ENCODE measurements around the gene TTC16. TPM values are rescaled to one million over a fixed set of nuclear protein-coding genes. Genes with fewer than 3 reads are reported as not detected.

TTC16 gene
- polyA plus RNA-seq, 5 donors, result 0.50 to 1.4 (median 0.82) TPM

Other genes with a start within 250 kb of the TTC16 start
- 10 to 100 TPM; 41.0 to 50.4 (median 46.0) TPM for gene STXBP1, start 103.8 kb upstream of the TTC16 start, polyA plus RNA-seq (ENCODE audit: insufficient read depth in 1 of 5, insufficient read length in 5 of 5, low replicate concordance in 1 of 5)
- 10 to 100 TPM in 2 of 5 donors, 1 to 10 TPM in 3; 2.6 to 13.3 (median 9.7) TPM for gene CFAP157, start 9.1 kb upstream of the TTC16 start, polyA plus RNA-seq (ENCODE audit: insufficient read depth in 1 of 5, insufficient read length in 5 of 5, low replicate concordance in 1 of 5)
- gene PTRH1, start 416 bp upstream of the TTC16 start, polyA plus RNA-seq (ENCODE audit: insufficient read depth in 1 of 5, insufficient read length in 5 of 5, low replicate concordance in 1 of 5), result 10 to 100 TPM in 1 of 5 donors, 1 to 10 TPM in 4; 4.0 to 11.5 (median 5.6) TPM
- gene TOR2A, start 19.2 kb downstream of the TTC16 start, polyA plus RNA-seq (ENCODE audit: insufficient read depth in 1 of 5, insufficient read length in 5 of 5, low replicate concordance in 1 of 5), result 10 to 100 TPM; 11.1 to 17.7 (median 12.2) TPM
- 10 to 100 TPM; 22.1 to 41.9 (median 27.5) TPM for gene SH2D3C, start 62.6 kb downstream of the TTC16 start, polyA plus RNA-seq (ENCODE audit: insufficient read depth in 1 of 5, insufficient read length in 5 of 5, low replicate concordance in 1 of 5)
- gene CDK9, start 70.0 kb downstream of the TTC16 start, polyA plus RNA-seq (ENCODE audit: insufficient read depth in 1 of 5, insufficient read length in 5 of 5, low replicate concordance in 1 of 5), result 10 to 100 TPM; 47.8 to 70.4 (median 62.3) TPM
- 10 to 100 TPM; 32.2 to 58.3 (median 44.3) TPM for gene FPGS, start 86.8 kb downstream of the TTC16 start, polyA plus RNA-seq (ENCODE audit: insufficient read depth in 1 of 5, insufficient read length in 5 of 5, low replicate concordance in 1 of 5)
- gene ENG, start 138.6 kb downstream of the TTC16 start, polyA plus RNA-seq (ENCODE audit: insufficient read depth in 1 of 5, insufficient read length in 5 of 5, low replicate concordance in 1 of 5), result 100 to 1,000 TPM in 2 of 5 donors, 10 to 100 TPM in 3; 61.2 to 124 (median 74.6) TPM
- 100 to 1,000 TPM in 1 of 5 donors, 10 to 100 TPM in 4; 40.3 to 158 (median 59.3) TPM for gene AK1, start 161.6 kb downstream of the TTC16 start, polyA plus RNA-seq (ENCODE audit: insufficient read depth in 1 of 5, insufficient read length in 5 of 5, low replicate concordance in 1 of 5)
- gene ST6GALNAC6, start 183.5 kb downstream of the TTC16 start, polyA plus RNA-seq (ENCODE audit: insufficient read depth in 1 of 5, insufficient read length in 5 of 5, low replicate concordance in 1 of 5), result 10 to 100 TPM; 37.8 to 62.9 (median 47.2) TPM
- gene ST6GALNAC4, start 201.0 kb downstream of the TTC16 start, polyA plus RNA-seq (ENCODE audit: insufficient read depth in 1 of 5, insufficient read length in 5 of 5, low replicate concordance in 1 of 5), result 10 to 100 TPM; 16.4 to 40.5 (median 25.1) TPM
- 1 to 10 TPM; 2.6 to 5.9 (median 3.4) TPM for gene PIP5KL1, start 214.7 kb downstream of the TTC16 start, polyA plus RNA-seq (ENCODE audit: insufficient read depth in 1 of 5, insufficient read length in 5 of 5, low replicate concordance in 1 of 5)
- 10 to 100 TPM; 31.8 to 43.4 (median 36.9) TPM for gene DPM2, start 221.8 kb downstream of the TTC16 start, polyA plus RNA-seq (ENCODE audit: insufficient read depth in 1 of 5, insufficient read length in 5 of 5, low replicate concordance in 1 of 5)

All from right lung (tissue), 5 donors.